Measurements from ENCODE around the gene EXOSC1.
"Not testable (repeated sequence)": the region's sequence is repeated elsewhere in the genome, so short reads cannot be mapped to it uniquely, and the experiment has no call there.

EXOSC1 gene

DNA sequence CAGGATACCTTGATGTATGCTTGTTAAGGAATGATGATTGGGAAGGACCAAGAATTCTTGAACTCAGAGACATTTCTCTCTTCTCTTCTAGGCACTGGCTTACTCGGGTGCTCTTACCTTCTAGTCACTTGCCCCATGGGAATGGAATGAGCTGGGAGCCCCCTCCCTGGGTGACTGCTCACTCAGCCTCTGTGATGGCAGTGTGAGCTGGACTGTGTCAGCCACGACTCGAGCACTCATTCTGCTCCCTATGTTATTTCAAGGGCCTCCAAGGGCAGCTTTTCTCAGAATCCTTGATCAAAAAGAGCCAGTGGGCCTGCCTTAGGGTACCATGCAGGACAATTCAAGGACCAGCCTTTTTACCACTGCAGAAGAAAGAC lies 10.9 kb upstream of the EXOSC1 start:
- DNase-seq, result no peak

DNA sequence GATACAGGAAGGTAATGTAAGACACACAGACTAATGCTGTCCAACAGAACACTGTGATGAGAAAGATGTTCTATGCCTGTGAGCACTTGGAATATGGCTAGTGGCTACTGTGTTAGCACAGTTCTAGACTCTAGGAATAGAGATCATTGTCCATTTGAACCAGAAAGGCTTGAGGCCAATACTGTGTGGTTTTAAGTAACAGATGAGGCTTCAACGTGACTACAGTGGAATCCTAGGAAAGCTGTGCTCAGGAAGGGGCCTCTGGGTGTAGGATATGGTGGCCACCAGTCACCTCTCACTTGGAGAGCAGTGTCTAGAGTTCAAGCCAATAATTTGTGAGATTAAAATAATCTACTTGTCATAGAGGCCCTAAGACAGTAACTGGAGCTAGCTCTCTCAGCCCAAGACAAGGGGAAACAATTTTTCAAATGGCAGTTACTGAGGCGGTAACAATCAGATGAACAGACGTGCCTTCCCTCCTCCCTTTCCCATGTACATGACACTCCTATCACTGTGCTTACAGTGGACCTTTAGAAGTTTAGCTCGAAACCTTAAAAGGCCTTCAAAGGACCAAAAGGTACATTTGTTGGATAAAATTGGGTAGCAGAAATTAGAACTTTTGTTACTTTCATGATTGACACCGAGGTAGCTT lies 10.4 kb upstream of the EXOSC1 start:
- no peak for DNase-seq

DNA sequence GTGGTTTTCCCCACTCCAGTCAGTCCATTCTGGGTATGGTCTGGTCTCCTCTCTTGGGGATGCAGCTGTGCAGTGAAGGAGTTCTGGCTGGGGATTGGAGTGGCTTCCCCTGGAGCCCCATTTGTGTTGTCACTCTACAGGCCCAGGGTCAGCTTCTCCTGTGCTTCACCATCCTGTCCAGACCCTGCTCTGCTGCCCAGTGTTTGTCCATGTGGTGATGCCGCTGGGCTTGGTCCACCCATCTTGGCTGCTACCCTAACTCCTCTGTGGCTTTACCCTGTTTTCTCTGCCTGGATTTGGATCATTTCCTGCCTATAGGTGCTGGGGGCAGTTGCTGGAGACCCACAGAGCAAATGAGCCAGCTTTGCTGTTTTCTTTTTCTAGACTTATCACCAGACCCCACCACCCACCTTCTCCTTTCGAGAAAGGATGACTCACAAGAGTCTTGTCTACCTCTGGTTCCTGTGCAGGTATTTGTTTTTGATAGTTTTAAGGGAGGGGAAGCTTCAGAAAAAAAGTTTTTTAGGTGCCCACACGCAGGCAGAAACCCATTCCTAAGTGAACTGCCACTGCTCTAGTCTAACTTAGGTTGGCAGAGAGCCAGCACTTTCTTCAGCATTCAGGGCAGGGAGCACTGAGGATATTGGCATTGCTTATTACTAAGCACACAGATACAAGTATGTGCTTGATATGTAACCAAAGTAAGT lies 8.7 kb upstream of the EXOSC1 start:
- no peak for DNase-seq

DNA sequence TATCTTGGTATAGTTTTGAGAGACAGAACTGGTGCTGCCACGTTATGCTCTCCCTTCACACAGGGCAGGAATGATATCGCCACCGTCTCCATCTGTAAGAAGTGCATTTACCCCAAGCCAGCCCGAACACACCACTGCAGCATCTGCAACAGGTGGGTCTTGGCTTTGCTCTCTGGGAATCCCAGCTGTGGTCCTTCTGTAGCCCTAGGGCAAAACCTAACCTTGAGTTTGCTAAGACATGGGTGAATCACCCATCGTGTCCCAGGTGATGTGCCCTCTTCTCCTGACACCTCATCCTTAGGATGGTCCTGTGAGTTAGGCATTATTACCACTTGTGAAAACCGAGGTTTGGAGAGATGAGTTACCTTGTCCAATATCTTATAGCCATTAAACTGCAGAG lies 6.5 kb upstream of the EXOSC1 start:
- DNase-seq, result no peak

DNA sequence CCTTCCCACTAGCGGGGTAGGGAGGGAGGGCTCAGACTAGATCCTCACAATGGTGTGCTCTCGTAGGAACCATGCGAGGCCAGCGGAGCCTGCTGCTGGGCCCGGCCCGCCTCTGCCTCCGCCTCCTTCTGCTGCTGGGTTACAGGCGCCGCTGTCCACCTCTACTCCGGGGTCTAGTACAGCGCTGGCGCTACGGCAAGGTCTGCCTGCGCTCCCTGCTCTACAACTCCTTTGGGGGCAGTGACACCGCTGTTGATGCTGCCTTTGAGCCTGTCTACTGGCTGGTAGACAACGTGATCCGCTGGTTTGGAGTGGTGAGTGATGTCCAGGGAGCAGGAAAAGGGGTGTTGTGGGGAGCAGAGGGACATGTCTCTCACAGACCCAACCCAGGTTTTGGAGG lies 5.8 kb upstream of the EXOSC1 start:
- DNase-seq, result no peak

DNA sequence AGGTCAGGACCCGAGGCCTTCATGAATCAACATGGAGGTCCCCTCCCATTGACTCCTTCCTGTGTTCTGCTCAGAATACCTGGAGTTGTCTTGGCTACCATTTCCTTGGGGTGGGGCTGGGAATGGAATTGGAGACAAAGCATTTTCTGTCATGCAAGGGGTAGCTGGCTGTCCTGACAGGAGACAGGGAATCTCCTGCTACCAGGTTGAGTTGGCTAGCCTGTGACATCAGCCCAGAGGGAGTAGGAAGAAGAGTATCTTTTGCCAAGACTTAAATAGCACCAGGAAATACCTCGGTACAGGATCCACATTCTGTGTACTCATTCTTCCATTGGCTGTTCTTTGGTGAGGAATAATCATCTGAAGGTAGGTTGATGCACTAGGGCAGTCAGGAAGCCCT lies 5.0 kb upstream of the EXOSC1 start:
- DNase-seq, result no peak

DNA sequence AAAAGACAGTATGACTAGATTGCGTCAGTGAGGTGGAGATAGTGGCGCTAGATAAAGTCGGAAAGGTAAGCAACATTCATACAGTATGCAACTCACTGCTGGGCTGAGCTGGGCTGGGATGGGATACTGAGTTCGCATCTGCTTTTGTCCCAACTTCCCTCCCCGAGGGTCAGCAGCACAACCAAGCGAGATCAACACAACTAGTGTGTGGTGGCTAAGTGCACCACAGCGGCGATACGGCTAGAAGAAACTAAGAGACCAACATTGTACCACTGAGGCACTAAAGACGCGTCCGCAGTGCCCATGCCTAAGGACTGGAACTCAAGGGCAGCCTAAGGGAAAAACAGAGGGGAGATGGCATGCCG lies 467 bp downstream of the EXOSC1 start:
- DNase-seq, result no peak

DNA sequence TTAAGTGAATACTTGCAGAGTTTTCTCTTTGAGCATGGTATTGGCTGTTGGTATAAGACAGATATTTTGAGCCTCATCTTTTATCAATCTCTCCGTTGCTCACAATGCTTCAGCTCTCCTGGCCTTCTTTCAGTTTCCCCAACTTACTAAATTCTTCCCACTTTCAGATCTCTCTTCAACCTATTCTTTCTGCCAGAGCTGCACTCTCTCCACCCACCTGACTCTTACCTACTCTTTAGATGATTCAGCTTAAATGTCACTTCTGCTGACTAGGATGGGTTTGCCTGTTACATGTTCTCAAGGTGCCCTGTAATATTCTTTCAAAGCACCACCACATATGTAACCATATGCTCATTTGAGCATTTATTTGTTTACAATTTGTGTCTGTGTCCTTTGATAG lies 1.6 kb downstream of the EXOSC1 start:
- no peak for DNase-seq

DNA sequence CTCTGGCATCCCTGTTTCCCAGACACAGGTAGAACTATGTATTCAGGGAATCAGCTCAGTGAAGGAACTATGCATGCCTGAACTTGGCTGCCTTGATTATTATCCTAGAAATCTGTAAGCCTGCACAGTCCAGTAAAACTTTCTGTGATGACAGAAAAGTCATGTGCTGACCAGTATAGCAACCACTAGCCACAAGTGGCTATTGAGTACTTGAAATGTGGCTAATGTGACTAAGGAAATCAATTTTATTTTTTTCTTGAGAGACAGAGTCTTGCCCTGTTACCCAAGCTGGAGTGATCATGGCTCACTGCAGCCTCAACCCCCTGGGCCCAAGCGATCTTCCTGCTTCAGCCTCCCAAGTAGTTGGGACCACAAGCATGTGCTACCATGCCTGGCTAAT lies 3.5 kb downstream of the EXOSC1 start:
- DNase-seq, result no peak

DNA sequence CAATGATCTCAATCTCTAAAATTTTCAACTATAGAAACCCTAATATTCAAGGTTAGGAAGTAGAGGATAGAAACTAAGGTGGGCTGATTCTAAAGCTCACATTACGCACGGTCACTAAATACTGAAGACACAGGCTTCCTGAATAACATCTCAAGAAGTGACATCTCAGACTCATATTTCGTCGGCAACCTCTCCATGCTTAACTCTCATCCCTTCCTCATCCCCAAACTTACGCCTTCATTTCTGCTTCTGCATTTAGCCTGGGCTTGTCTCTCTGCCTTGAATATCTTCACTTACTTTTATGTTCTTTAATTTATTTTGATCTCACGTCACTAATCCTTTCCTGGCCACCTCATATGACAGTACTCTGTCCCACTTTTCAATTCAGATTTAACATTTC lies 10.6 kb downstream of the EXOSC1 start:
- no peak for DNase-seq

DNA sequence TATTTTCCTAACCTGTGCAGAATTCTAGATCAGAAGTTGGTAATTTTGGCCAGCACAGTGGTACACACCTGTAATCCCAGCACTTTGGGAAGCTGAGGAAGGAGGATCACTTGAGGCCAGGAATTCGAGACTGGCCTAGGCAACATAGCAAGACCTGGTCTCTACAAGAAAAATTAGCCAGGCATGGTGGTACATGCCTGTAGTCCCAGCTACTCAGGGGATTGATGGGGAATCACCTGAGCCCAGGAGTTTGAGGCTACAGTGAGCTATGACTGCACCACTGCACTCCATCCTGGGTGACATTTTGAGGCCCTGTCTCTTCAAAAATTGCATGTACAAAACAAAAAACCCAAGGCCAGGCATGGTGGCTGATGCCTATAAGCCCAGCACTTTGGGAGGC lies 11.2 kb downstream of the EXOSC1 start:
- DNase-seq, result no peak

DNA sequence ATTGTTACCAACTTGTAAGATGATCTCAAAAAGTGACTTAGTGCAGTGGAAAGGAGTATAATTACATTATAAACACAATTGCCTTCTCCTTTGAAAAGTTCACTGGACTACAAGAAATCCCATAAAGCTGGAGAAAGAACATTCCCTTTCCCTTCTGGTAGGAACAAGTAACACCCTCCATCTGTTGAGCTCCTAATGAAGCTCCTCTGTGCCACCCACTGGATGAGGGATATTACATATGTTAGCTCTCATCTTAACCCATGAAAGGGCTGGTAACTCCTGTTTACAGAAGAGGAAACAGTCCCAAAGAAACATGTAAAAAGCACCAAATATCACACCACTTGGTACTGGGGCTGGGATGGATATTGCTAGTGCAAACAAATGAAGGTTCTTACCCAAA lies 11.8 kb downstream of the EXOSC1 start:
- peak; percentile 27 to 55 for DNase-seq

DNA sequence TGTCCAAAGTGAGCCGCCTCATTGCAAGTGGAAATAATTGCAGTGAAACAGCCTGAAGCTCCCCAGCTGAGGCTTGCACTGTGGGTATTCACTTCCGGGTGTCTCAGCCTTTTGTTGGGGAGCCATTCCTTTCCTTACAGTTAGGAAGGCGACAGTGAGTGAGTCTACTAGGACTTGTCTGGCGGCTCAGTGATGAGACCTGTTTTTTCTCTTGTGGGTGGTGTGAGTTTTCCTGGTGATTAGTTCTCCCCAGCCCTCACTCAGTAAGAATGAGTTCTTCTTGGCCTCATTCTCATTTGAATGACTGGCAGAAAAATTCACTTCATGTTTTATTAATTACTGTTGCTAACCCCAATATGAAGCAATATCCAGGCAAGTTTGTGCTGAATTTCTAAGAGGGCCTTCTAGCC lies 17.2 kb downstream of the EXOSC1 start:
- DNase-seq, result peak; percentile 54 to 67

DNA sequence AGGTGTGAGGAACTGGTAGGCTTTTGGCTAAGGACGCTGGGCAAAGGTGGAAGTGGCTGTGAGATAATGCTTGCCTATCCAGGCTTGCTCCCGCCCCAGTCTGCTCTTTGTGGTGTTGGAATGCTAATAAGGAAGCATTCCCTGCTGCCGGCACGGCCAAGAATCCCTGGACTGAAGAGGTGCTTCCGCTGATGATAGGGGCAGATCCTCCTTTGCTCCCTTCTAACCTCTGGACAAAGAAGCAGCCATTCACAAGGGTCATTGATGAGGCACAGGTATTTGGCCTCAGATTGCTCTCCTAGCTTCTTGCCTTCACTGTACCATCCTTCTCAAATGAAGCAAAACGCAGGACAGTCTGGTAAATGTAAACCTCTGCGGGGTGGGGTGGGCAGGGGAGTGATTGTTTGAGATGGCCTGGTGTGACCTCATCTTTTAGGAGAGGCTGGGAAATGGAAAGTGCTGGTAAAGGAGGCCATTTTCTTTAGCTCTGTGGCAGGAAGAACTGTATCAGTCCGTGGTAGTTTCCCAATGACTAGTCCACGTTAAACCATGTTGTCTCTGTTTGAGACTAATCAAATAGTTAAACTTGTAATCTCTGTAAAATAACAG lies 18.1 kb downstream of the EXOSC1 start:
- peak in 1 of 2 experiments; percentile 49 for DNase-seq

DNA sequence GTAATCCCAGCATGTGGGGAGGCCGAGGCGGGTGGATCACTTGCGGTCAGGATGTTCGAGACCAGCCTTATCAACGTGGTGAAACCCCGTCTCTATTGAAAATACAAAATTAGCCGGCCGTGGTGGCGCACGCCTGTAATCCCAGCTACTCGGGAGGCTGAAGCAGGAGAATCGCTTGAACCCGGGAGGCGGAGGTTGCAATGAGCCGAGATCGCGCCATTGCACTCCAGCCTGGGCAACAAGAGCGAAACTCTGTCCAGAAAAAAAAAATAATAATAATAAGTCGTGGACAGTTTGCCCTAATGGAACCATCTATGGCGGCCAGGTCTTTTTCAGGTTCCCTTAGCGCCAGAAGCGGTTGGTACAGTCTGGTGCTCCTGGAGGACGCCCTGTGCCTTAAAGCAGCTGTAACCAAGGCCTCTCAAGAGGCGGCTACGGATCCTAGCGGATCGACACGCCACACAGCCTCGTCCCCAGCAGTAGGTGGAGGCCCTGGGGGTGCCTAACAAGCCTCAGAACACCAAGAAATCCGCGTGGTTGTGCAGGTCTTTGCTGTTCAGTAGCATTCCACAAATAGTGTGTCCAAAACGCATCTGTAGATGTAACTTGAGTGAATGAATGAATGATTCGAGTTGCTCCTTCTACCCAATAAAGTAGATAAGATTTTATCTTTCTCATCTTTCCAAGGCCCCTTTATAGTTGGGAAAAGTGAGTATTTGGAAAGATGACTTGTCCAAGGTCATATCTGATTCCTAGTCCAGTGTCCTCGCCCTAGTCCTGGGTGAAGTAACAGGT lies 18.8 kb downstream of the EXOSC1 start:
- peak in 1 of 2 experiments; percentile 33 for DNase-seq

DNA sequence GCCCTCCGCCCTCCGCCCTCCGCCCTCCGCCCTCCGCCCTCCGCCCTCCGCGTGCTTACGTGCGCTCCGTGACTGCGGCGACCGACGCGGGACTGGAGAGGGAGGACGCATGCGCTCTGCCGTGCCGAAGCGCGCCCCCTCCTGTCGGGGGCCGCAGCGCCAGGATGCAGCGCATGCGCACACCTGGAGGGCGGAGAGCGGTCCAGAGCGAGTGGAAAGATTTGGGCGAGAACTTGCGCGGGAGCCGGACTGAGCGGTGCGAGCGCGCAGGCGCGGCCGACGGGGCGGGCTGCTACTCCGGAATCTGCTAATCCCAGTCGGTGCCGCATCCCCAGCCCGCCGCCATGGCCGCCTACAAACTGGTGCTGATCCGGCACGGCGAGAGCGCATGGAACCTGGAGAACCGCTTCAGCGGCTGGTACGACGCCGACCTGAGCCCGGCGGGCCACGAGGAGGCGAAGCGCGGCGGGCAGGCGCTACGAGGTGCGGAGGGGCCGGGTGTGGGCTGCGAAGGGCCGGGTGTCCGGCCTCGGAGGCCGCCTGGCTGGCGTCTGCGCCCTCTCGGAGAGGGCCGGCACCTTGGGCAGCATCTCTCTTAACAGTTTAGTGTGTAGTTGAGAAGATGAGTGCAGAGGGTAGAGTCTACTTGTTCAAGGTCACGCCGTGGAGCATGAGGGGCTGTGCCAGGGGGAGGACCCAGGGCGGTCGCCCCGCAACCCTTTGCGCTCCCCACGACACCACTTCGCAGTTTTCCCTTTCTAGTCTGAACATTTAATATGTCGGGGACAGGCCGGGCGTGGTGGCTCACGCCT lies 19.6 kb downstream of the EXOSC1 start, which contains the start of gene PGAM1:
TSS of gene PGAM1 (plus strand) at position 228 of the 812 bp plus-strand sequence. CDS start at position 345, 117 bp downstream.
- DNase-seq, result peak; percentile 98

DNA sequence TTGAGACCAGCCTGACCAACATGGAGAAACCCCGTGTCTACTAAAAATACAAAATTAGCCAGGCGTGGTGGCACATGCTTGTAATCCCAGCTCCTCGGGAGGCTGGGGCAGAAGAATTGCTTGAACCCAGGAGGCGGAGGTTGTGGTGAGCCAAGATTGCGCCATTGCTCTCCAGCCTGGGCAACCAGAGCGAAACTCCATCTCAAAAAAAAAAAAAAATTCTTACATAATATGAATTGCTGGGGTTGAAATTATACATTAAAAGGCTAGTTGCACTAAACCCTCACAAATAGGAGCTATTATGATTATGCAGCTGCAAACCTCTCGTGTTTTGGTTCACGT lies 22.1 kb downstream of the EXOSC1 start:
- DNase-seq, result not testable (repeated sequence)

DNA sequence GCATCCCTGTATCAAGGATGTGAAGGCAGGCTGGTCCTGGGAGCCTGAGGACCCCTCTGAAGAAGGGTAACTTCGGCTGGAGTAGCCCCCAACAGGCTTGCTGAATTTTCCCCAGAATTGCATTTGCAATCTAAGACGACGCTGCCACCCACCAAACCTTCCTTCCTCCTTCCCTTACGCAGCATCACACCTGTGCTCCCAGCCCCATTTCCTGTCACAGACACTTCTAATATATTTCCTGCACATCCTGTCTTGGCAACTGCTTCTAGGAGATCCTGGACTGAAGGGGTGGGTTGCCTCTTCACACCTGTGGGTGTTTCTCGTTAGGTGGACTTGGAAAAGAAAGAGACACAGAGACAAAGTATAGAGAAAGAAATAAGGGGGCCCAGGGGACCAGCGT lies 29.2 kb downstream of the EXOSC1 start:
- no peak for DNase-seq

DNA sequence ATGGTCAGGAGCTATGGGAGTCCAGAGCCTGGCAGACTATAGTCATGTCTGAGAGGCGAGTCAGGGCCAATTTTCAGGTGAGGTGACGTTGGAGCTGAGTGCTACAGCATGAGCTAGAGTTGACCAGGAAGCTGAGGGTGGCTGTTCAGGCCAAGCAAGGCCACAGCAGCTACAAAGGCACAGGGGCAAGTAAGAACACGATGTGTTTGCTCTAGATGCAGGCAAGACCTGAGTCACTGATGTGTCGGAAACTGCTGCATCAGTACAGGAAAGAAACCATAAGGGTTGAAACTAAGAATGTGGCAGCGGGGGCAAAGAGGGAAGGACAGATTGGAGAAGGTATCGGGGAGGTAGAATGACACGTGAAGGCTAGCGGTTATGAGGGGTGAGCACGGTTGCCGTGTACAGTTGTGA lies 32.9 kb downstream of the EXOSC1 start:
- no peak for DNase-seq

DNA sequence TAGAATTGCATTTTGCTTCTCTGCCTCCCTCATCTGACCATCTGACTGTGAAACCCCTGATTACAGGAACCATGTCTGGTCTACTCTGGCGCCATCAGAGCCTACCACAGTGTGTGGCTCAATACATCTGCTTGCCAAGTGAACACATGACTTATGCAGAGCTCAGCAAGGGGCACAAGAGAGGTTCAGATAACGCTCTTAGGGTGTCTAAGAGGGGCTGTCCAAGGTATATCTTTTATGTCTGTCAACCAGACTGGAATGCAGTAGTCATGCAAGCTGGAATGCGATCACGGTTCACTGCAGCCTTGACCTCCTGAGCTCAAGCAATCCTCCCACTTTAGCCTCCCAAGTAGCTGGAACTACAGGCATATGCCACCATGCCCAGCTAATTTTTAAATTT lies 34.4 kb downstream of the EXOSC1 start:
- DNase-seq, result no peak

DNA sequence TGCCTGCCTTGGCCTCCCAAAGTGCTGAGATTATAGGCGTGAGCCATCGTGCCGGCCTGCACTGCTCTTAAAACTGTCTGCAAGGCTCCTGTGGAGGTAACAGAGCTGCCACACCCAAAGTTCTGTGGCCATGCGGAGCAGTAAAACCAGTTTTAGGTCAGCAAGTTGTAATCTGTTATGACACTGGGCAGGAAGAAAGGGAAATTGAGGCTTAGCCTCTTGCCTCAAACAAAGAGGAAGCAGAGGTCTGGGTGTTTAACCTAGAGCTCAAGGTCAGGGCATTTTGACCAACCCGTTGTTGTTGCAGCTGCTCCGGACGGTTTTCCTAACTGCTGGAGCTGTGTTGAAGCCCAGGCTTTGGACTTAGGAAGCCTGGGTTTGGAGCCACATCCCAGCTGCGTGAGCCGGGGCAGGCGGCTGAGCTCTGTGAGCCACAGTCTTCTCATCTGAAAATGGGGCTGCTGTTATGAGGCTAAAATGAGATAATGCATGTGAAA lies 37.3 kb downstream of the EXOSC1 start:
- no peak for DNase-seq

DNA sequence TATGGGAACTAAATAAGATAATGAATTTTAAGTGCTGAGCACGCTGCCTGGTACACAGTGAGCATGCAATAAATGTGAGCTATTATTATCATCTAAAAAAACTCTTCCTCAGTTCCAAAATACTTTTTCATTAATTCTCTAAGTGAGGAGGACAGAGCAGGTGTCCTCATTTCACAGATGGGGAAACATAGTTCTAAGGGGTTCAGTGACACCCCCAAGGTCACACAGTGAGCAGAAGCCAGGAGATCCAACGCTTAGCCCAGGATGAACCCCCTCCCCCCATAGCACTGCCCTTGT lies 37.9 kb downstream of the EXOSC1 start:
- no peak for DNase-seq

Measured in Kasumi-1 (cell line).